Measurements from ENCODE around the gene SDC3.
A peak's percentile ranks its signal among the peaks of the same experiment; 100 is the strongest.
"Not testable (repeated sequence)": the region's sequence is repeated elsewhere in the genome, so short reads cannot be mapped to it uniquely, and the experiment has no call there.

Gene SDC3

GRCh38 chr1:30874176-30874575 is 34.4 kb downstream of the SDC3 start:
- DNase-seq = no peak

- no peak for DNase-seq
Observed at GRCh38 chr1:30872948-30873263, 35.7 kb downstream of the SDC3 start.

GRCh38 chr1:30872033-30872947 is 36.3 kb downstream of the SDC3 start:
- no peak for DNase-seq

GRCh38 chr1:30871276-30871871 is 37.2 kb downstream of the SDC3 start:
- no peak for DNase-seq

- no peak for DNase-seq
Observed at GRCh38 chr1:30870656-30871055, 37.9 kb downstream of the SDC3 start.

- DNase-seq = no peak
Observed at GRCh38 chr1:30870035-30870434, 38.5 kb downstream of the SDC3 start.

GRCh38 chr1:30868833-30869435 is 39.6 kb downstream of the SDC3 start:
- no peak for DNase-seq

- not testable (repeated sequence) for DNase-seq
Observed at GRCh38 chr1:30868057-30868456, 40.5 kb downstream of the SDC3 start.

- no peak for DNase-seq
Observed at GRCh38 chr1:30867537-30867936, 41.0 kb downstream of the SDC3 start.

- no peak for DNase-seq
Observed at GRCh38 chr1:30866594-30866993, 42.0 kb downstream of the SDC3 start.

- no peak for DNase-seq
Observed at GRCh38 chr1:30864681-30865080, 43.9 kb downstream of the SDC3 start.

- DNase-seq = no peak
Observed at GRCh38 chr1:30863858-30864604, 44.5 kb downstream of the SDC3 start.

GRCh38 chr1:30860320-30860652 is 48.3 kb downstream of the SDC3 start:
- no peak for DNase-seq

- no peak for DNase-seq
Observed at GRCh38 chr1:30857964-30858363, 50.6 kb downstream of the SDC3 start.

GRCh38 chr1:30857062-30857461 is 51.5 kb downstream of the SDC3 start:
- DNase-seq = no peak

GRCh38 chr1:30856260-30856790 is 52.2 kb downstream of the SDC3 start:
- DNase-seq = no peak

GRCh38 chr1:30855686-30856259 is 52.8 kb downstream of the SDC3 start:
- no peak for DNase-seq

GRCh38 chr1:30853350-30853749 is 55.2 kb downstream of the SDC3 start:
- no peak for DNase-seq

- peak in 2 of 14 donors; percentile 17 to 23 for DNase-seq
Observed at GRCh38 chr1:30852026-30852425, 56.5 kb downstream of the SDC3 start.

GRCh38 chr1:30851286-30851685 is 57.3 kb downstream of the SDC3 start:
- no peak for DNase-seq

GRCh38 chr1:30850607-30851006 is 58.0 kb downstream of the SDC3 start:
- DNase-seq = no peak

GRCh38 chr1:30848130-30848529 is 60.4 kb downstream of the SDC3 start:
- no peak for DNase-seq

Measured in C1 segment of cervical spinal cord (tissue), 14 donors.